ENCODE data around the gene MRPL27.
"Not testable (repeated sequence)": the region's sequence is repeated elsewhere in the genome, so short reads cannot be mapped to it uniquely, and the experiment has no call there.

Gene MRPL27

DNA sequence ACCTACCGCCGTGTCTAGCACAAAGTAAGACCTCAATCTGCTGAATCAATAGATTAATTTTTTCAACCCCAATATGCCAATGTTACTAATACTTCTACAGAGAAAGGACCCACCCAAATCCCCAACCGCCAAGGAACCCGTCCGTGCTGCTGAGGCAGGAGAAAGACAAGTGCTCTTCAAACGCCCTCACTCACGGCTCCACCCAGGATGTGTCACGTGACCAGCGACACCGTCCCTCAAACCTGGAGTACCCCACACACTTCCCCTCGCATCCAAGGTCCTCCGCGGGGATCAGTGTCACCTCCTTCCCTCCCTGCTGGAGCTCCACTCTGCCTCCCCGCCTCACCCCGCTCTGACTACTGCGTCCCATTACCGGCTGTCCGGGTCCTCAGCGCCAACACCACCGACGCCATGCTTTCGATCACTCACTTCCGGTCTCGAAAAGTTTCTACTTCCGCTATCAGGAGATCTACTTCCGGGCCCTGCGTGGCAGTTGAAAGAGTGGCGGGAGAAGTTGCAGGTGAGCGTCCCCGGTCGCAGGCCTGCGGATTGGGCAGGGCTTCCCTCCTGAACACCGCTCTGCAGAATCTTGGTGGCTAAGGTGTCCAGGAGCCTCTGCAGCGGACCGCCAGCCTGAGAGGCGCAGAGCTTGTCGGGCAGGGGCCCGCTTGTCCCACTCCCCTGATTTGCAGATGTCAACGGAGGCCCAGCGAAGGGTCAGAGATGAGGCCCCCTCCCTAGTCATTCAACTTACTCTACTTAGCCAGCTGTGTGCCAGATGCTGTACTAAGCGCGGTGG, at the start of gene MRPL27, which contains the start of gene EME1:
TSS of gene MRPL27 (minus strand) at position 427 of the 799 bp plus-strand sequence. CDS start at position 413, 14 bp downstream.
TSS of gene EME1 (plus strand) at position 472 of the 799 bp plus-strand sequence. CDS start 1,980 bp downstream, outside the sequence.
- peak; percentile 75 for DNase-seq (ENCODE audit: low read depth, low spot score)

DNA sequence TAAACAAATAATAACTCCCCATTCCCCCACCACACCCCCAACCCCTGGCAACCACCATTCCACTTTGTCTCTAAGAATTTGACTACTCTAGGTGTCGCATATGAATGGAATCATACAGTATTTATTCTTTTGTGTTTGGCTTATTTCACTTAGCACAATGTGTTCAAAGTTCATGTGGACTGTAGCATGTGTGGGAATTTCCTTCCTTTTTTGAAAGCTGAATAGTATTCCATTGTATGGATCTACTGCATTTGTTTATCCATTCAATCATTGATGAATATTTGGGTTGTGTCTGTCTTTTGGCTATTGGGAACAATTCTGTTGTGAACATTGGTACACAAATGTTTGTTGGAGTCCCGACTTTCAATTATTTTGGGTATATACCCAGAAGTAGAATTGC, 49.8 kb upstream of the MRPL27 start:
- DNase-seq (ENCODE audit: low read depth, low spot score), result no peak

DNA sequence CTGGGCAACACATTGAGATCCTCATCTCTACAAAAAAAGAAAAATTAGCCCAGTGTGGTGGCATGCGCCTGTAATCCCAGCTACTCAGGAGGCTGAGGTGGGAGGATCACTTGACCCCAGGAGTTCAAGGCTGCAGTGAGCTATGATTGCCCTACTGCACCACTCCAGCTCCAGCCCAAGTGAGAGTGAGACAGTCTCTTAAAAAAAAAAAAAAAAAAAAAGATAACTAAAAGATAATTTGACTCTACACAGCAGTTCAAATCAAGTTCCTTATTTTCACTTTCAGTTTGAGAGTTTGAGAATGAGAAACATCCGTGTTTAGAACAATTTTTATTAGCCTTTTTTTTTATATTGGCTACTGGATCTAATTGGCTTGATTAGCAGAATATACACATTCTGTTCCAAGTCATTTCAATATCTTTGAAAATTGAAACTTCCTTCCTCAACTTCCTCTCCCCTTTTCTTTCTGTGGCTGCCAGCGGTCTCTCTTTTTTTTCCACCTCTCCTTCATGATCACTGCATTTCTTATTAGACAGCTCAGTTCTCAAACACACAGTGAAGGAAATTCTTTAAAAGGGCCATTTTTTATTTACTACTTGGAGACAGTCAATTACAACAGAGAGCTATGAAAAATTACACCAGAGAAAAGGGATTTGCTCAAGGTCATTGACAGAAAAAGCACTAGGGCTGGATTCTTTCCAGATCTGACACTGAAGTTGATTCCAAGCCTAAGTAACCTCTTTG, 48.5 kb upstream of the MRPL27 start:
- DNase-seq (ENCODE audit: low read depth, low spot score), result no peak

DNA sequence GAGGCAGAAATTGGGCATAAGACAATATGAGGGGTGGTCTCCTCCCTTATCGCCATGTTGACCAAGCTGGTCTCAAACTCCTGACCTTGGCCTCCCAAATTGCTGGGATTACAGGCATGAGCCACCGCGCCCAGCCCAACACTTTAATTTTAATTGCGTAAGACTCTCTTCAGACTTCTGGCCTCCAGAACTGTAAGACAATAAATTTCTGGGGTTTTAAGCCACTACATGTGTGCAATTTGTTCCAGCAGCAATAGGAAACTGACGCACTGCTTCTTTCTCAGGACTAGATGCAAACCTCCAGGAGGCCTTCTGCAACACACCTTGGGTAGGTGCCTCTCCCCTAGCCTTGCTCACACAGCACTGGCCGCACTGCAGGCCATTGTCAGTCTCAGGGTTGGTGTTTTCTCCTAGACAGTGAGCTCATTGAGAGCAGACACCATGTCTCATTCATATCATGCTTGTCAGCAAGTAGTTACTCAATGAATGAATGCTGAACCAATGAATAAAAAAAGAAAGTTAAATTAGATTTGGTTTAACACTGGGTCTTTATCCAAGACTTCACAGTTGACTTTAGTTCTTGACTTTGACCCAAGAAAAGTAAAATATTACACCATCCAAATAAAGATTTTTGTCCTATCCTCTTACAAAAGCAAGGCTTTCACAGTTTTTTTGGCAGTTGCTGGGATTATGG, 47.6 kb upstream of the MRPL27 start:
- DNase-seq (ENCODE audit: low read depth, low spot score), result no peak

DNA sequence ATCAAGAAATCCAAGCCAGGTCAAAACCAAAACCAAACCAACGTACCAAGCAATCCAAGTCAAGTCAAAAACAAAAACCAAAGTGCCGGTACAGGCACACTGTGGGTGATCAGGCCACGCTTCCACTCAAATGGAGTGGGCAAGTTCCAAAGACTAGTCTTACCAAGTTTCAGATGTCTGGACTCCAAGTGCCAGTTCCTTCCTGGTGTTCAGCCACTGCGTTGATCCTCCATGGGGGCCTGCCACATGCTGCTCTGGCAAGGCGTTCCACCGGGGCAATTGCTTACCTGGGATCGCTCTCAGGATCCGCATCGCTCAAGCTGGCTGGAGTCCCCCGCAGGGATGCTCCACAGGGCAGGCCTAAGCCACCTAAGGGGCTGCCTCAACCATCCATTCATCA, 46.6 kb upstream of the MRPL27 start:
- DNase-seq (ENCODE audit: low read depth, low spot score), result not testable (repeated sequence)

DNA sequence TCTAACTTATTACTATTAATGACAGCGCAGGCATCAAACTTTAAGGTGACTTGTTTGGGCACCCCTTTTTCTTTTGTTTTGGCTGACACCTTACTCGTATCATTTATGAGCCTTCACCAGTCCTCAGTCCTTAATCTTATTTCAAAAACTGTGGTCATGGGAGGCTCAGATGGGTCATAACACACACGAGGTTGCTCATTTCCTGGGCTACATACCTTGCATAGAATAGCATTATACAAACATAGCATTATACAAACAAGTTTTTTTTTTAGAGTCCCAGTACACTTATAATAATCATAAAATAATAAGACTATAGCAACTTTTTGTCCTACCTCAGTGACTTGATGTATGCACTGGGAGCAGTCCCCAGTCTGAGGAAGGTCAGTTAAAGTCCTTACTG, 41.8 kb upstream of the MRPL27 start:
- no peak for DNase-seq (ENCODE audit: low read depth, low spot score)

DNA sequence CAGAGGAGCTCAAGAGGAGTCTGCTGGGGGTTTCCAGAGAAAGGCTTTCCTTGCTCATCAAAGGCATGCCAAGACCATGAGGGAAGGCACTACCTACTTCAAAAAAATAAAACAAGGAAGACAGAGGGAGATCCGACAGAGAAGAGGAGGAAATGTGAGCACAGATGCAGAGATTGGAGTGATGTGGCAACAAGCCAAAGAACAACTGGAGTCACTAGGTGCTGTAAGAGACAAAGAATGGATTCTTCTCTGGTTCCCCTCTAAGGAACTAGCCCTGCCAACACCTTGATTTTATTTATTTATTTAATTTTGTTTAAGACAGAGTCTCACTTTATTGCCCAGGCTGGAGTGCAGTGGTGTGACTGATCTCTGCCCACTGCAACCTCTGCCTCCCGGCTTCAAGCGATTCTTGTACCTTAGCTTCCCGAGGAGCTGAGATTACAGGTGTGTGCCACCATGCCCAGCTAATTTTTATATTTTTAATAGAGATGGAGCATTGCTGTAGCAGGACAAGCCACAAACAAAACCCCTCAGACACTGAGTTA, 39.3 kb upstream of the MRPL27 start:
- DNase-seq (ENCODE audit: low read depth, low spot score), result no peak

DNA sequence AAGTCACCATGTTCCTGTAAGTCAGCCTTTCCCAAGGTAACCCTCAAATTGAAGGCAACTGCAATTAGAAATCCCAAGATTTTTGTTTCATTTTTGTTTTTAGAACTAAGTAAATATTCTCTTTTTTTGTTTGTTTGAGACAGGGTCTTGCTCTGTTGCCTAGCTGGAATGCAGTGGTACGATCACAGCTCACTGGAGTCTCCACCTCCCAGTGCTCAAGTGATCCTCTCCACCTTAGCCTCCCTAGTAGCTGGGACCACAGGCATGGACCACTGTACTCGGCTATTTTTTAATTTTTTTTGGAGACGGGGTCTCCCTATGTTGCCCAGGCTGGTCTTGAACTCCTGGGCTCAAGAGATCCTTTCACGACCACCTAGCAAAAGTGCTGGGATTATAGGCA, 34.9 kb upstream of the MRPL27 start:
- DNase-seq (ENCODE audit: low read depth, low spot score), result no peak

DNA sequence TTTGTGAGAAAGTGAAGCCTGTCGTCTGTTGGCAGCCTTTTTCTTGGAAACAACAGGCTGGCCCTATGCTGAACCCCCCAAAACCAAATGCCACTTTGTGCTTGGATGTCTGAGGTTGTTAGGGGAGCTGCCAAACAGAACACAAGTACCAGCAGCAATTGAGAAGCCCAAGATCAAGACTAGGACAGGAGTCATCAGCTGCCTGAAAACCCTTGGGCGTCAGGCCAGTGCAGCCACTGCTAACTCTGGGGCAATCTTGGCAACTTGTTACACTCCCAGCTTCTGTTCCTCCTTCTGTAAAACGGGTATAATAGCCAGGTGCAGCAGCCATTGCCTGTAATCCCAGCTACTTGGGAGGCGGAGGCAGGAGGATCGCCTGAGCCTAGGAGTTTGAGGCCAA, 33.6 kb upstream of the MRPL27 start:
- DNase-seq (ENCODE audit: low read depth, low spot score), result no peak

DNA sequence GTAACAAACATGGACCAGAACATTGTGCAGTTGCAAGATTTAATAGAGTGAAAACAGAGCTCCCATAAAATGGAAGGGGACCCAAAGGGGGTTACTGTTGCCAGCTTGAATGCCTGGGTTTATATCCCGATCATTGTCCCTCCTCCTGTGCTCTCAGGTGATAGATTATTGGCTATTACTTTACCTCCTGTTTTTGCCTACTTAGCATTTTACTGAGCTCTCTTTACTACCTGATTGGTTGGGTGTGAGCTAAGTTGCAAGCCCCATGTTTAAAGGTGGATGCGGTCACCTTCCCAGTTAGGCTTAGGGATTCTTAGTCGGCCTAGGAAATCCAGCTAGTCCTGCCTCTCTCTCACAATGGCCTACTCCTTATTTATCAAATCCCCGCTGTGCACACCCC, 32.4 kb upstream of the MRPL27 start:
- DNase-seq (ENCODE audit: low read depth, low spot score), result not testable (repeated sequence)

DNA sequence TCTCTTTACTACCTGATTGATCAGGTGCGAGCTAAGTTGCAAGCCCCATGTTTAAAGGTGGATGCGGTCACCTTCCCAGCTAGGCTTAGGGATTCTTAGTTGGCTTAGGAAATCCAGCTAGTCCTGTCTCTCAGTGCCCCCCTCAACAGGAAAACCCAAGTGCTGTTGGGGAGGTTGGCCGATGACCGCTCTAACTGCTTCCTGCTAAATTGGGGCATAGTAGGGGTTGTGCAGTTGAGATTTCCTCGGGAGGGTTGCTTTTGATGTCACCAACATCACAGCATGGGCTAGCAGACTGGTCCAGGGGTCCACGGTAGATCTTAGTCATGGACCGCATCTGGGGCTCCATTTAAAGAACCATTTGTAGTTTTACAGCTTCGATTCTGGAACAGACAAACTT, 26.6 kb upstream of the MRPL27 start:
- DNase-seq (ENCODE audit: low read depth, low spot score), result not testable (repeated sequence)

DNA sequence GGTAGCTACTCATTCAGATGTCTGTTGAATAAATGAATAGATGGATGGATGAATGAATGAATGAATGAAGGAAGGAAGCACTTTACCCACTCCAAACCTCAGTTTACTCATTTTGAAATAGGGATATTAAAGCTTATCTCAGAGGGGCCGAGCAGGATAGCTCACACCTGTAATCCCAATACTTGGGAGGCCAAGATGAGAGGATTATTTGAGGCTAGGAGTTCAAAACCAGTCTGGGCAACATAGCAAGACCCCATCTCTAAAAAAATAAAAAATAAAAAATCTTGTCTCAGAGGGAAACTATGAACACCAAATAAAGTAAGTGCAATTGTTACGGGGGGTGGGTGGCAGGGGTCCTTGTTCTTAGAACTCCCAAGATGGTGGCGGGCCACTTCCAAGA, 25.7 kb upstream of the MRPL27 start:
- DNase-seq (ENCODE audit: low read depth, low spot score), result not testable (repeated sequence)

DNA sequence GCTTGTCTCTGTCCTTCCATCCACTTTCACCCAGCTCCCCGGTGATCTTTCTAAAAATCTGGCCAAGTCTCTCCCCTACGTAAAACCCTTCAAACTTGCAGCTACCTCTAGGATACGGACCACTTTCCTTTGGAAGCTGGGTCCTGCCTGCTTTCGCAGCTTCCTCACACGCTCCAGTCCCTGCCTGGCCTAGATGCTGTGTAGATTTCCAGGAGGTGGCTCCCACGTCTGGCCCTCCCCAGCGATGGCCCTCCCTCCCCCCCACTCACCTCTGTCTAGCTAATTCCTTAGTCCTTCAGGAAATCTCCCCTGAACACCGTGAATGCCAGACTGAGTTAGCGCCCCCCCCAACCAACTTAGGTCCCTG, 24.9 kb upstream of the MRPL27 start:
- DNase-seq (ENCODE audit: low read depth, low spot score), result no peak

DNA sequence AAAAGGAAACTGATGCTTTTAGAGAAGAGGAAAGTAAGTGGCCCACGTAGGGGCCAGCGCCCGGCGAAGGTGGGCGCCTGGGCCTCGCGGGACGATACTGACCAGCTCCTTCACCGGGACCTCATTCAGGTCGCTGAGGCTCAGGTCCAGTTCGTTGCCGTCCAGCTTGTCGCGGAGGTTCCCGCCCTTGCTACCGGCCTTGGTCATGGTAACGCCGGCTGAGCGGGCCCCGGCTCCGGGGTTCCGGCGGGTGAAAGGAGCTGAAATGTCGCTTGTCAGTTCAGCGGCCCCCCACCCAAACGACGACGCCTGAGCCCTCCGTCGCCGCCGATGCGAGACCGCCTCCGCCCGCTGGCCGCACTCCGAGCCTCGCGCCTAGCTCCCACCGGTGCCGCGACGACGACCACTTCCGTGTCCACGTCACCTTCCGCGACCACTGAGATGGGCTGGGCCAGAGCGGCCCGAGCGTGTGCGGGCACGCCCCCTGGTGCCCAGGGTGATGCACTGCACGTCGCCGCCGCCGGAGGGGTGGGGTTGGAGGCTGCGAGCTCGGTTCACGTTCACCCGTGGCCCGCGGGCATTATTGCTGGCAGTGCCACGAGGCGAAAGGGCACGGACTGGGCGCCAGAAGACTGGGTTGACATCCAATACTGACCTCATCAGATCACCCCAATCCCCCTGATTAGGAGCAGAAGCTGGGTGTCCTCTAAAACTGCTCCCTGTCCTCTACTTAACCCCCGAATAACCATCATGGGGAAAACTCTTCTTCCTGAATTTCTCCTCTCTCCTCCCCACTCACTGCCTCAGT, 24.3 kb upstream of the MRPL27 start, which contains the start of gene LRRC59:
TSS of gene LRRC59 (minus strand) at position 413 of the 808 bp plus-strand sequence. CDS start at position 207, 206 bp downstream.
- peak; percentile 60 for DNase-seq (ENCODE audit: low read depth, low spot score)

DNA sequence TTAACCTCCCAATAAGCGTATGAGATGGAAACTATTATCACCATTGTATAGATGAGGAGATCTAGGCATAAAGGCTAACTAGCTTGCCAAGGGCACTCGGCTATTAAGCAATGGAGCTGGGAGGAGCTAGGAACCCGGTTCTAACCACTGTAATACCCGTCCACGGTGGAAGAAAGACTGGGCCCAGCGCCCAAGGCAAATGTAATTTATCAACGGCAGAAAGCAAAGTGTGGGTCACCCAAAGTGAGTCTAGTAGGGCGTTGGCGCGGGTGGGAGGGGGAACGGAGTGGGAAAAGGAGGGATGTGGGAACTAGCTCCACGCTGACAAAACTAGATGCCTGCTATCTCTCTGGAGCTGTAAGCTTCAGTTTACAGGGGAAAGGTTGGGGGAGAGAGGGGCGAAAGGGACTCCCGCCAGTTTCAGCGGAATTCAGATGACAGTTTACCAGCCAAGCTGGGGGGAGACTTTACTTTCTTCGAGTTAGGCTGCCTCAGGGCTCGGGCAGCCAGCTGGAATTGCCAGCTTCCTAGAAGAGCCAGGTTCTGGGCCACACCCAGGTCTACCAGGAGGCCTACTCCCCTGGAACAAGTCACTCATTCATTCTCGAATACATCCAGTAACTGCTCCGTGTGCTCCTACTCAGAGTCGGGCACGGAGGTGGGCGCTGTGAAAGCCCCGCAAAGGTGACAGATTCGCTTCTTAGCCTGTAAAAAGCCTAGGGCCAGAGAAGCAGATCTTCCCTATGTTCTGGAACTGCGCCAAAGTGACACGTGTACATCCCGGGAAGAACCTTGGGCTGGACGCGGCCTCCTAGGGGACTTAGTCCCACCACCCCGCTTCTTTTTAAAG, 23.5 kb upstream of the MRPL27 start:
- DNase-seq (ENCODE audit: low read depth, low spot score), result no peak

DNA sequence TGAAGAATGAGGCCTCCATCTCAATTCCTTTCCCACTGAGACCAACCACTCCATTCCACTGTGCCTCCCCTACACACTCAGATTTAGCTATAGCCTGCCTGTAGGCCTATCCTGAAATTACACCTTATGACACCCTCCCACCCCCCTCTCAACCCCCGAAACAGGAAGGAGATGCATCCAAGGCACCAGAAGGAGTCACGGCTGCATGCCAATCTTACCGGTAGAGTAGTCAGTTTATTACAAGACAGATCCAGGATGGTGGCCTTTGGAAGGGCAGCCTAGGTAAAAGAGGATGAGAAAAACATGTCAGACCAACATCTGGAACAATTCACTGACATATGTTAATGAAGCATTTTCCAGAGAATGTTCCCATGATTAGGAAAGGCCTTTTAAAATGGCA, 21.7 kb upstream of the MRPL27 start:
- no peak for DNase-seq (ENCODE audit: low read depth, low spot score)

DNA sequence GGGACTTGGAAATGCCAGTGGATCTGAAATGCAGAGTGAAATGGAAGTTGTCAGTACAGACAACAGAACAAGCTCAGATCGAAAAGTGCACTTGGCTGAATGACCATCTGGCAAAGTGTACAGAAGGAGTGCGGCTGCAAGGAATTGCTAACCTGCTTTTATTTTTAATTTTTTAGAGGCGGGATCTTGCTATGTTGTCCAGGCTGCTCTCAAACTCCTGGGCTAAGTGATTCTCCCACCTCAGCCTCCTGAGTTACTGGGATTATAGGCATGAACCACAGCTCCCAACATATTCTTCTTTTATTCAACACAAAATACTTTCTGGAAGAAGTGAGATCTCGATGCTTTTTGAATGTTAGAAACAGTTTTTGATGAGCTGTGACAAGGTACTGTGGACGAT, 20.7 kb upstream of the MRPL27 start:
- no peak for DNase-seq (ENCODE audit: low read depth, low spot score)

DNA sequence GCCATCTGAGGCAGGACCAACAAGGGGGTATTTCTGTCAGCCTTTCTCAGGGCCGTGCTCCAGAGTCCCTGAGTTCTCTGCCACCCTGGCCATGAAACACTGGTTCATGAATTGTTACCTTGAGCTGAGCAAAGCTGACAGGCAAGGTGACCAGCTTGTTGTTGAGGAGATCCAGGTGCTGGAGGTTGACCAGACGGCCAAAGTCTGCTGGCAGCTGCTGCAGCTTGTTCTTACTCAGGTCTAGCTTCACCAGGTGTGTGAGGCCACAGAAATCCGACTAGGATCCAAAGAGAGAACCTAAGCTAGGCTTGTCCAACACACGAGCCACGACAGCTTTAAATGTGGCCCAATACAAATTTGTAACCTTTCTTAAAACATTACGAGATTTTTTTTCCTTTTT, 19.6 kb upstream of the MRPL27 start:
- no peak for DNase-seq (ENCODE audit: low read depth, low spot score)

DNA sequence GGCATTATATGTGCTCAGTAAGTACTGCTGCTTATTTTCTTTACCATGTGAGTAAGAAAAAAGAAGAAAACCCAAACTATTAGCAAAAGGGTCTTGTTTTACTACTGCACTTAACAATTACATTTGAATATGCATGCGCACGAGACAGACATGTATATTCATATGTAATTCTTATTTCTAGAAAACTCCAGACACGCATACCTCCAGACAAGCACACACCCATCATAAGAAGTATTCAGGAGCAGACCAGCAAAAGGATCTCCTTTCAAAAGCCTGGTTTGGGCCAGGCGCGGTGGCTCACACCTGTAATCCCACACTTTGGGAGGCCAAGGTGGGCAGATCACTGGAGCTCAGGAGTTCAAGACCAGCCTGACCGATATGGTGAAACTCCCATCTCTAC, 16.6 kb upstream of the MRPL27 start:
- DNase-seq (ENCODE audit: low read depth, low spot score), result no peak

DNA sequence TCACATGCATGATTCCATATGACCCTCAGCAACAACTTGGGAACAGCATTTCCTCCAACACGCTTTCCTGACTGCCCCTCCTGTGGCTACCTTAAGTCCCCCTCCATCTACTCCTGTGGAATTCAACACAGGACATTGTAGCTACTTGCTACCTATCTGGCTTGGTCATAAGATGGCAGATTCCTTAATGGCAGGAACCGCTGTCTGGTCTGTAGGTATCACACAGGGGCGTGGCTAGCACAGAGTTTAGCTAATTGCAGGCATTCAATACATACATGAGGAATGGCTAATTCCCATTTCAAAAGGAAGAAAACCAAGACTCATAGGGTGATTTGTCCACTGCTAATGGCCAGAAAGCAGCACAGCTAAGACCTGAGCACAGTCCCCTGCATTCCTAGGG, 15.7 kb upstream of the MRPL27 start:
- no peak for DNase-seq (ENCODE audit: low read depth, low spot score)

All from brain pericyte (primary cell).